ENCODE data around the gene ARMH1.
"Not testable (repeated sequence)": the region's sequence is repeated elsewhere in the genome, so short reads cannot be mapped to it uniquely, and the experiment has no call there.

ARMH1 gene

GRCh38 chr1:44759077-44759476, 84.6 kb downstream of the ARMH1 start:
- no peak for DNase-seq (ENCODE audit: low spot score in 2 of 2)
- H3K4me1 Mint-ChIP-seq: peaks cover 8% of the 10 kb centered on the region
- ATAC-seq (ENCODE audit: low read depth): no peak
- H3K27me3 Mint-ChIP-seq: no peaks in the 10 kb centered on the region
- no peak overlapping the region for H3K4me3 Mint-ChIP-seq
- H3K27ac Mint-ChIP-seq: no peak overlapping the region
- no peaks in the 10 kb centered on the region for H3K9me3 Mint-ChIP-seq
- no peaks in the 10 kb centered on the region for H3K36me3 Mint-ChIP-seq

GRCh38 chr1:44760876-44761275, 86.4 kb downstream of the ARMH1 start:
- H3K27ac Mint-ChIP-seq: no peak overlapping the region
- ATAC-seq (ENCODE audit: low read depth) (no peak), DNase-seq (ENCODE audit: low spot score in 2 of 2) (no peak)
- no peak overlapping the region for H3K4me3 Mint-ChIP-seq
- H3K9me3 Mint-ChIP-seq: no peaks in the 10 kb centered on the region
- H3K36me3 Mint-ChIP-seq: no peaks in the 10 kb centered on the region
- no peaks in the 10 kb centered on the region for H3K27me3 Mint-ChIP-seq
- peaks cover 8% of the 10 kb centered on the region for H3K4me1 Mint-ChIP-seq

- H3K27me3 Mint-ChIP-seq; H3K9me3 Mint-ChIP-seq; H3K36me3 Mint-ChIP-seq; DNase-seq (ENCODE audit: low spot score in 2 of 2); H3K4me3 Mint-ChIP-seq; H3K4me1 Mint-ChIP-seq; ATAC-seq (ENCODE audit: low read depth); H3K27ac Mint-ChIP-seq: not testable (repeated sequence)
Measured at GRCh38 chr1:44766421-44766820, 91.9 kb downstream of the ARMH1 start.

Data from memory B cell (primary cell).